Spleen (tissue), 11 donors: ENCODE data around the gene BLNK. TPM values are rescaled to one million over a fixed set of nuclear protein-coding genes. Genes with fewer than 3 reads are reported as not detected.

Experiments
- DNase-seq: peaks from one replicate; pipeline ENCODE4 v3.0.0-alpha.2; 2020
- H3K27ac ChIP-seq, 8 donors: fragments of 200-600 bp; sonication (generic) in 7 of 8; 1 replicate in 4 of 8; 2 replicates in 4 of 8; pipeline versions ENCODE4 v1.5.0 to v1.8.0; 2016 to 2021; ENCODE audit warnings: inconsistent platforms in 4 of 8, mild to moderate bottlenecking in 4 of 8, moderate library complexity in 1 of 8
- H3K27me3 ChIP-seq, 7 donors: fragments of 200-600 bp; sonication (generic) in 6 of 7; replicated peaks in 1 of 7; 1 replicate in 4 of 7; 2 replicates in 3 of 7; pipeline versions ENCODE4 v1.5.0 to v1.8.0; 2016 to 2021; ENCODE audit warnings: inconsistent platforms in 3 of 7, mild to moderate bottlenecking in 1 of 7
- H3K36me3 ChIP-seq, 6 donors: fragments of 200-600 bp; sonication (generic) in 5 of 6; 1 replicate in 4 of 6; 2 replicates in 2 of 6; pipeline versions ENCODE4 v1.5.0 to v1.8.0; 2016 to 2021; ENCODE audit warnings: inconsistent platforms in 2 of 6
- H3K4me1 ChIP-seq, 6 donors: fragments of 200-600 bp; sonication (generic) in 5 of 6; 1 replicate in 3 of 6; 2 replicates in 3 of 6; pipeline versions ENCODE4 v1.5.0 to v1.8.0; 2016 to 2021; ENCODE audit warnings: inconsistent platforms in 3 of 6
- H3K4me3 ChIP-seq, 8 donors: fragments of 200-600 bp; sonication (generic) in 7 of 8; 1 replicate in 4 of 8; 2 replicates in 4 of 8; pipeline versions ENCODE4 v1.5.0 to v1.8.0; 2016 to 2021; ENCODE audit warnings: inconsistent platforms in 4 of 8, mild to moderate bottlenecking in 4 of 8, moderate library complexity in 2 of 8
- H3K9me3 ChIP-seq, 8 donors: fragments of 200-600 bp; sonication (generic) in 7 of 8; 1 replicate in 4 of 8; 2 replicates in 4 of 8; pipeline versions ENCODE4 v1.5.0 to v1.8.0; 2016 to 2021; ENCODE audit warnings: inconsistent platforms in 4 of 8
- POLR2A ChIP-seq, 3 donors: fragments of 450-650 bp; IDR thresholded peaks; one replicate each; pipeline ENCODE4 v1.5.1; 2017; ENCODE audit warnings: antibody characterized with exemption in 3 of 3, mild to moderate bottlenecking in 1 of 3
- POLR2AphosphoS5 ChIP-seq, 3 donors: sonication (generic); formaldehyde crosslinking; IDR thresholded peaks; one replicate each; pipeline ENCODE4 v1.5.1; 2017; ENCODE audit warnings: antibody characterized with exemption in 3 of 3
- WGBS, 5 donors: extraction: QIAGEN DNeasy Blood & Tissue Kit in 3 of 5; methylation state at CpG; one replicate each; pipeline versions ENCODE4 v1.1.5 to v1.1.7; 2013 to 2018; 5-methylcytosine and 5-hydroxymethylcytosine counted together
- intact Hi-C: fragments of 100-400 bp; cut with DNase I; formaldehyde crosslinking; loops from one replicate; pipeline ENCODE4 v1.15.0; 2023; ENCODE audit warnings: low total_unique reads
- polyA plus RNA-seq, 3 donors: library from polyadenylated mRNA; stranded (reverse); fragments of 200-250 nt; gene quantifications; one replicate each; pipeline ENCODE4 v1.2.1, GENCODE V29; 2013
- total RNA-seq, 7 donors: library from RNA; depleted of rRNA in 3 of 7; stranded (reverse); fragments of >200 nt in 3 of 7; fragmentation: NEBNext Ultra II Directional in 4 of 7; extraction: Animal tissue kit (Norgen Biotek cat#: 25700) in 4 of 7; gene quantifications; one replicate each; pipeline versions ENCODE4 v1.1.0 to v1.2.1, GENCODE V29; 2016 to 2021
- TF ChIP-seq, protein P1 (sequence below), 11 experiments: fragments of 200-600 bp in 7 of 11; fragments of 450-650 bp in 4 of 11; sonication (generic) in 4 of 11; IDR thresholded peaks in 8 of 11; conservative IDR thresholded peaks in 3 of 11; 1 replicate in 7 of 11; 2 replicates in 4 of 11; pipeline versions ENCODE4 v1.4.0 to v1.8.0; 2016 to 2021; ENCODE audit warnings: antibody characterized with exemption in 11 of 11, inconsistent platforms in 4 of 11, mild to moderate bottlenecking in 1 of 11
- donor health status: healthy with polysubstance abuse.
- donor health status: DM: no; HTN: no; CAD: no; lungs with moderate emphysema.
- donor health status: DM: no; HTN: no; CAD: no.
- donor health status: Bipolar disorder and iron deficiency.
- donor health status: healthy.
- donor health status: DM: no; HTN: no; CAD: no.
- donor health status: DM: yes; HTN: yes; CAD: no.

Gene BLNK
- total and polyA plus RNA-seq, 10 donors, result 63.7 to 128 (median 91.0) TPM

DNA sequence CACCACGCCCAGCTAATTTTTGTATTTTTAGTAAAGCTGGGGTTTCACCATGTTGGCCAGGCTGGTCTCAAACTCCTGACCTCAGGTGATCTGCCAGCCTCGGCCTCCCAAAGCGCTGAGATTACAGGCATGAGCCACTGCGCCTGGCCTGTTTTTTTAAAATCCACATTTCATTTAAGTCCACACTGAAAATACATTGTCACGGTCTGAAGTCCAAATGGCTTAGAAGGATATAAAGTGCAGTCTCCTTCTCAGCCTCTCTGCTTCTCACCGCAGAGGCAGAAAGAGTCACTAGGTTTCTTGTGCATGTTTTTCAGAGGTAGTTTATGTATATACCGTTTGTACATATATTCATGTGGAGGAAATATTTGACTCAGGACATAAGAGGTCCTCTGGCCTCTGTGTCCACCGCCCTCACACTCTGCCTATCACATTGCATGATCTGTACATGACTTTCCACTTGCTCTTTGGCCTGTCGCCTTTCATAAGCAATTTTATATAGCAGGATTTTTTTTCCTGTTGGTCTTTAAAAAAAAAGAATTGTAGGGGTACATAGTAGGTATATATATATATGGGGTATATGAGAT, 42.9 kb downstream of the BLNK start:
- peaks cover 0 to 28% (median 10%) of the 10 kb centered on the region in 6 donors for H3K4me1 ChIP-seq
- intact Hi-C loops, result no loop called here
- H3K9me3 ChIP-seq, result no peaks in the 10 kb centered on the region
- TF ChIP-seq POLR2AphosphoS5 (IDR thresholded peaks at IDR 0.05) (no peak), POLR2A (IDR thresholded peaks at IDR 0.05) (no peak)
- TF ChIP-seq, protein P1, sequence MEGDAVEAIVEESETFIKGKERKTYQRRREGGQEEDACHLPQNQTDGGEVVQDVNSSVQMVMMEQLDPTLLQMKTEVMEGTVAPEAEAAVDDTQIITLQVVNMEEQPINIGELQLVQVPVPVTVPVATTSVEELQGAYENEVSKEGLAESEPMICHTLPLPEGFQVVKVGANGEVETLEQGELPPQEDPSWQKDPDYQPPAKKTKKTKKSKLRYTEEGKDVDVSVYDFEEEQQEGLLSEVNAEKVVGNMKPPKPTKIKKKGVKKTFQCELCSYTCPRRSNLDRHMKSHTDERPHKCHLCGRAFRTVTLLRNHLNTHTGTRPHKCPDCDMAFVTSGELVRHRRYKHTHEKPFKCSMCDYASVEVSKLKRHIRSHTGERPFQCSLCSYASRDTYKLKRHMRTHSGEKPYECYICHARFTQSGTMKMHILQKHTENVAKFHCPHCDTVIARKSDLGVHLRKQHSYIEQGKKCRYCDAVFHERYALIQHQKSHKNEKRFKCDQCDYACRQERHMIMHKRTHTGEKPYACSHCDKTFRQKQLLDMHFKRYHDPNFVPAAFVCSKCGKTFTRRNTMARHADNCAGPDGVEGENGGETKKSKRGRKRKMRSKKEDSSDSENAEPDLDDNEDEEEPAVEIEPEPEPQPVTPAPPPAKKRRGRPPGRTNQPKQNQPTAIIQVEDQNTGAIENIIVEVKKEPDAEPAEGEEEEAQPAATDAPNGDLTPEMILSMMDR (IDR thresholded peaks at IDR 0.05 in 8 of 11, conservative IDR thresholded peaks at IDR 0.05 in 3 of 11), result no peak
- no peak for DNase-seq
- no peak overlapping the region for H3K4me3 ChIP-seq
- H3K27ac ChIP-seq, result no peak overlapping the region
- peaks cover 1 to 97% (median 49%) of the 10 kb centered on the region in 6 donors for H3K36me3 ChIP-seq
- H3K27me3 ChIP-seq, result no peaks in the 10 kb centered on the region
- 90 to 95% (median 91%) methylated on average over 9 of the region's 9 CpGs for WGBS, 5 donors

DNA sequence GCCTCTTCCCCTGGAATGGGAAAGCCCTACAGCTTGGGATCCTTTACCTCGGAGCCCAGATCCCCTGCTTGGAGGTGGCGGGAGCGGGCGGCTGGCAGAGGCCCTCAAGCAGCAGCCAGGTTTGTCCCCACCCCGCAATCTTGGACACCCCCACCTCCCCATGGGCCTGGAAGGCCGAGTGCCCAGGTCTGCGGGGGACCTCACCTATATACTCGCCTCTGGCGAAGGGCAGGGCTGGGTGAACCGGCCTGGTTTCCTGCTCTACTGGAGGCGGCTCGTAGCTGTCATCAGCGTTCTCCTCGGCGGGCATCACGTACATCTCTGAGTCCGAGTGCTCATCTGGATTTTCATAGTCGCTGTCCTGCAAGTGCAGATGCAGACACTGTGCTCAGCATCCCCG, 44.2 kb downstream of the BLNK start:
- Histone ChIP-seq H3K27ac (no peak overlapping the region), H3K36me3 (peaks cover 2 to 97% (median 62%) of the 10 kb centered on the region in 6 donors), H3K9me3 (no peaks in the 10 kb centered on the region), H3K4me1 (peaks cover 0 to 22% (median 10%) of the 10 kb centered on the region in 6 donors), H3K4me3 (no peak overlapping the region), H3K27me3 (no peaks in the 10 kb centered on the region)
- WGBS, 5 donors, result 80 to 96% (median 92%) methylated on average over 10 to 19 of the region's 19 CpGs
- intact Hi-C loops, result no loop called here
- TF ChIP-seq, protein P1 (IDR thresholded peaks at IDR 0.05 in 8 of 11, conservative IDR thresholded peaks at IDR 0.05 in 3 of 11), result no peak
- TF ChIP-seq POLR2AphosphoS5 (IDR thresholded peaks at IDR 0.05), result peak; percentile 7 to 28 (median 12)
- no peak for DNase-seq

DNA sequence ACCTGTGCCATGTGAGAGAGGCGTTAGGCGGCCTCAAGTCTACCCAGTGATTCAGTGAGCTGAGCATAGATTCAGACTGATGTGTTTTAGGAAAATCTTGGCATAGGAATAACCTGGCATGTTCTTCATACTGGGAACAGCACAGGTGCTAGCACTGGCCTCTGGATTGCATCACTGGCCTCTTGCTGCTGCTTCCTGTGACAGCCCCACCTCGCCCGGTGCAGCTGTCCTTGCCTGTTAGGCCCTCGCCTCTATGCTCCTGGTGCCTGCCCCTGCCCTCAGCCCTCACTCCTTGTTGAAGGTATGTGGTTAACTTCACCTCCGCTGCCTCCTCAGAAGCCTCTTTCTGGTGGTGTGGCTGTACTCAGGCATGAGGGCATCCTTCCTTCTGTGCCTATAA, 46.2 kb downstream of the BLNK start:
- peaks cover 0 to 9% (median 6%) of the 10 kb centered on the region in 6 donors for H3K4me1 ChIP-seq
- H3K27me3 ChIP-seq, result no peaks in the 10 kb centered on the region
- TF ChIP-seq POLR2AphosphoS5 (IDR thresholded peaks at IDR 0.05) (peak; percentile 5 to 21 (median 21)), POLR2A (IDR thresholded peaks at IDR 0.05) (no peak)
- no peaks in the 10 kb centered on the region for H3K9me3 ChIP-seq
- no peak overlapping the region for H3K4me3 ChIP-seq
- H3K36me3 ChIP-seq, result peaks cover 2 to 99% (median 67%) of the 10 kb centered on the region in 6 donors
- DNase-seq, result no peak
- no peak overlapping the region for H3K27ac ChIP-seq
- 64 to 88% (median 68%) methylated on average over 6 of the region's 6 CpGs for WGBS, 5 donors
- intact Hi-C loops, result no loop called here

- intact Hi-C loops, result no loop called here
- TF ChIP-seq, protein P1 (IDR thresholded peaks at IDR 0.05 in 8 of 11, conservative IDR thresholded peaks at IDR 0.05 in 3 of 11), result no peak
- TF ChIP-seq POLR2AphosphoS5 (IDR thresholded peaks at IDR 0.05) (no peak), POLR2A (IDR thresholded peaks at IDR 0.05) (no peak)
- H3K9me3 ChIP-seq, result no peaks in the 10 kb centered on the region
Measured at GRCh38 chr10:96222908-96223307, 48.5 kb downstream of the BLNK start.

More at GRCh38 chr10:96222908-96223307, 48.5 kb downstream of the BLNK start:
- Histone ChIP-seq H3K4me3 (no peak overlapping the region), H3K27me3 (no peaks in the 10 kb centered on the region), H3K27ac (no peak overlapping the region), H3K4me1 (no peaks in the 10 kb centered on the region), H3K36me3 (peaks cover 2 to 100% (median 79%) of the 10 kb centered on the region in 6 donors)
- DNase-seq, result no peak
- WGBS, 5 donors, result 80 to 88% (median 82%) methylated on average over 10 of the region's 10 CpGs
